Muscle of arm (tissue), 12 donors: Measurements from ENCODE around the gene ERBB2. TPM values are rescaled to one million over a fixed set of nuclear protein-coding genes. Genes with fewer than 3 reads are reported as not detected.
"Not testable (repeated sequence)": the region's sequence is repeated elsewhere in the genome, so short reads cannot be mapped to it uniquely, and the experiment has no call there.

Experiments
- DNase-seq: peaks from one replicate; pipeline ENCODE4 v3.0.0-alpha.2; 2013
- polyA plus RNA-seq, 12 donors: library from polyadenylated mRNA; unstranded; fragments of 120-200 nt; gene quantifications; one replicate each; pipeline ENCODE4 v1.2.1, GENCODE V29; 2013; ENCODE audit not compliant: insufficient read length in 12 of 12

ERBB2 gene
- polyA plus RNA-seq, 12 donors, result 104 to 148 (median 128) TPM; not detected in 1

DNA sequence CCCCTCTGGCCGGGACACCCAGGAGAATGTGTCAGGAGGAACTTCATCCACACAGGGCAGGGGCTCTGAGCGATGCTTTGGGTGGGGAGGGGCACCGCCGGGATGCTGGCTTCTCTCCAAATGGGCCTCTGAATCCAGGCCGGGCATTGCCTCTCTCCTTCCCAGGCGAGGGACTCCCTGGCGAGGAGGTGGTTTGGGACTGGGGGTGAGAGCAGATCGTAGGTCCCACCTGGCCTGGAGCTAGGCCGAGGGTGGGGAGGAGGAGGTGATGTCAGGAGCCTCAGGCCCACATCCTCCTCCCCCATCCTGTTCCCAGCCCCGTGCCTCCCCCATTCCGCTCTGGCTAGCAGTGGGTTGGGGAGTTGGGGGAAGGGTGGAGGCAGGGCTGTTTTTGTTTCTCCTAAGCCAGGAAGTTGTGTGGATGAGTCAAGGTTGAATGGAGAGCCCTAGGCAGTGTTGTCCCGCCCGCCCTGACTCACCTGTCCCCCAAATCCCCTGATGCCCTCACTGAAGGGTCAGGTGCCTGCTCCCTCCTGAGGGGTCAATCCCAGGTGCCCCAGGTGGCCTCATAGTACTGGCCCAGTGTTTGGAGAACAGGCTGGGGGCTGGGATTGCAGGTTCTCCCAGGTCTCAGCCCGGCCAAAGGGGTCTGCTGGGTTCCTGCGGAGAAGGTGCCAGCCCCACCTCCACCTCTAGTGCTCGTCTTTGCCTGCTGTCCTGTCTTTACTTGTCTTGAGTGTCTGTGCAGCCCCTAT, 40.7 kb downstream of the ERBB2 start:
- no peak for DNase-seq

DNA sequence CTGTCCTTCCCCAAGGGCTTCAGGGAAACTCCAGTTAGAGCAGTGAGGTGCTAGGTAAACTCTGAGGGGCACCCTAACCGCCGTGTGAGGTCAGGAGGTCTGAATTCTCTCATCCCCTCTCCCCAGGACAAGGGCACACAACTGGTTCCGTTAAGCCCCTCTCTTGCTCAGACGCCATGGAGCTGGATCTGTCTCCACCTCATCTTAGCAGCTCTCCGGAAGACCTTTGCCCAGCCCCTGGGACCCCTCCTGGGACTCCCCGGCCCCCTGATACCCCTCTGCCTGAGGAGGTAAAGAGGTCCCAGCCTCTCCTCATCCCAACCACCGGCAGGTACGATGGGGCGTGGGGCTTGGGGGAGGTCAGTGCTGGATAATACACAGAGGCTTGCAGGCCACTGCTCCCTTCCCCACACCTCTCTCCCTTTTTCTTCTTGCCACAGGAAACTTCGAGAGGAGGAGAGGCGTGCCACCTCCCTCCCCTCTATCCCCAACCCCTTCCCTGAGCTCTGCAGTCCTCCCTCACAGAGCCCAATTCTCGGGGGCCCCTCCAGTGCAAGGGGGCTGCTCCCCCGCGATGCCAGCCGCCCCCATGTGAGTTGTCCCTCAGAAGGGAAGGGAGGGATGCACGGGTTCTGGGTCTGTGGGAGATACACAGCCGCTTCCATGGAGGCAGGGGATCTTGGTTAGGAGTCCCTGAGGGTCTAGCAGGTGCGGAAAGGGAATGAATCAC, 42.4 kb downstream of the ERBB2 start:
- DNase-seq, result no peak

GRCh38 chr17:39742856-39743436, 43.1 kb downstream of the ERBB2 start:
- no peak for DNase-seq

DNA sequence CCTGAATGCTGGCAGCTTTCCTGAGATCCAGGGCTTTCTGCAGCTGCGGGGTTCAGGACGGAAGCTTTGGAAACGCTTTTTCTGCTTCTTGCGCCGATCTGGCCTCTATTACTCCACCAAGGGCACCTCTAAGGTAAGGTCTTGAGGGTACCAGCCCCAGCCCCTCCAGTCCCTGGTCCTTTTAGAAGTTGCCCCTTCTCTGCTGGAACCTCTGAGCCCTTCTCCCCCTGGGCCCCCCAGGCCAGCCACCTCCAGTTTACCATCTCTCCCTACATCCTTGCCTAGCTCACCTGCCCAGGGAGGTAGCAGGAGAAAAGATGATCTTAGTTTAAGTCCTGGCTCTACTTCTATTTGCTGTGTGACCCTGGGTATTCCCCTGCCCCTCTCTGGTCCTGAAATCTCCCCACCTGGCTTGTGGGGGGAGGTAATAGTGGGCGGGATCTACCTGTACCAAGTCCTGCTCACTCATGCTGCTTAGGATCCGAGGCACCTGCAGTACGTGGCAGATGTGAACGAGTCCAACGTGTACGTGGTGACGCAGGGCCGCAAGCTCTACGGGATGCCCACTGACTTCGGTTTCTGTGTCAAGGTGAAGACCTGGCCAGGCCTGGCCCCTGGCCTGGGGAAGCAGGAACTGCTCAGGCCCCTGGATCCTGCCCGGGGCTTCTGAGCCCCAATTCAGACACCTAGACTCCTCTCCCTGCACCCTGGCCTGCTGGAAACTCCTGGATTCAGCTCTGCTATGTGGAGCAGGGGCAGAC, 44.4 kb downstream of the ERBB2 start:
- no peak for DNase-seq

DNA sequence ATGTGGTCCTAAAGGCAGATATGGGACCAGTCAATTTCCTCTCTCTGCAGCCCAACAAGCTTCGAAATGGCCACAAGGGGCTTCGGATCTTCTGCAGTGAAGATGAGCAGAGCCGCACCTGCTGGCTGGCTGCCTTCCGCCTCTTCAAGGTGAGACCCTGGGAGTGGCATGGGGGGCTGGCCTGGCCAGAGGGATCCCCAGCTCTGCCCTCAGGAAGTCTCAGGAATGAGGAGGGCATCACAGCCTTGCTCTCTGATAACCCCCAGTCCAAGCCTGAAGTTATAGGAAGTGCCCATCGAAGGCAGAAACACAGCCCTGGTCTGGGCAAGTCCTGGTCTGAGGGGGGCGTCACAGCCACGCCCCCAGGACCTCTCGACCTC, 45.0 kb downstream of the ERBB2 start:
- no peak for DNase-seq

- no peak for DNase-seq
Observed at GRCh38 chr17:39745335-39746144, 45.7 kb downstream of the ERBB2 start.

DNA sequence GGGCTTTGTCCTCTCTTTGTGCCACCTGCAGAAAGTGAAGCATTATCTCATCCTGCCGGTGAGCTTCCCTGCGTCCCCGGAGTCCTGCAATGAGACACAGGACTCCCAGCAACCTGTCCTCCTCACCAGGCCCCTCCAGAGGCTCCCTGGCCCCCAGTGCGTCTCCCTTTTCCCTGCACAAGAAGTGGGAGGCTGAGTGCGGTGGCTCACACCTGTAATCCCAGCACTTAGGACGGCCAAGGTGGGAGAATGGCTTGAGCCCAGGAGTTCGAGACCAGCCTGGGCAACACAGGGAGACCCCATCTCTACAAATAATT, 46.2 kb downstream of the ERBB2 start:
- no peak for DNase-seq

DNA sequence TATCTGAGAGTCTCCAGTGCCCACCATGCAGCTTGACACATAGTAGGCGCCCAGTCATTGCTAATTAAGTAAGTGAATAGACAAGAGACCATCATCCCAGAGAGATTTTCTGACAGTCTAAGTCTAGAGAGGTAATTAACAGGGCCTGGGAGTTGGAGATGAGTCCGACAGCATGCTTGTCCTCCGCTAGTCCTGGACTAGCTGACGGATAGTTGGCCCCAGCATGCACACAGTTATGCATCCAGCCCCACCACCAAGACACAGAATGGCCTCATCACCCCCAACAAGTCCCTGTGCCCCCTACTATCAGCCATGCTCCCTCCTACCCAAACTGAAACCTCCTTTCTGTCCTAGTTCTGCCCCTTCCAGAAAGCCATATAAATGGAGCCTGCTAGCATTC, 47.9 kb downstream of the ERBB2 start:
- DNase-seq, result no peak

- not testable (repeated sequence) for DNase-seq
Observed at GRCh38 chr17:39748444-39749034, 48.7 kb downstream of the ERBB2 start.

GRCh38 chr17:39750131-39751015, 50.5 kb downstream of the ERBB2 start:
- no peak for DNase-seq

DNA sequence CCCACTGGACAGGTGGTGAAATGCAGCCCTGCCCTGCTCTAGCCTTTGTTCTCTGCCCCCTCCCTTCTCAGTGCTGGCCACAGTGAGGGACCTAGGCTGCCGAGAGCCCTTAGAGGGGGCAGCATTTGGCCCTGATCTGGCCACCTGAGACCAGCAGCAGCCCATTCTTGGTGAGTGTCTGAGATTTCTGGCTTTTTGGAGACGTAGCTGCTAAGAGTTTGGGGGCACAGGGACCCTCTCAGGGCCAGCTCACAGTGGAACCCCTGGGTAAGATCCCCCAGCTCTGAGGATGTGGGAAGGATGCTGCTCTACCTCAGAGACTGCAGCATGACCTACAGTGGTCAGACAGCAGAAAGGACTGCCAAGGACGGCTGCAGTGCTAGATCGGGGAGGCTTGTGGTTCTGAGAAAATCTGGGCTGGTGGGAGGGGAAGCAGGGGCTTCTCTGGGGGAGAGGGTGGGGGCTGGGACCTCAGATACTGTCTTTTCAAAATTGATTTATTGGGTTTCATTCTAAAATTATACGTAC, 51.2 kb downstream of the ERBB2 start:
- no peak for DNase-seq

GRCh38 chr17:39751637-39752036, 51.8 kb downstream of the ERBB2 start:
- no peak for DNase-seq

GRCh38 chr17:39752241-39752881, 52.5 kb downstream of the ERBB2 start:
- no peak for DNase-seq

DNA sequence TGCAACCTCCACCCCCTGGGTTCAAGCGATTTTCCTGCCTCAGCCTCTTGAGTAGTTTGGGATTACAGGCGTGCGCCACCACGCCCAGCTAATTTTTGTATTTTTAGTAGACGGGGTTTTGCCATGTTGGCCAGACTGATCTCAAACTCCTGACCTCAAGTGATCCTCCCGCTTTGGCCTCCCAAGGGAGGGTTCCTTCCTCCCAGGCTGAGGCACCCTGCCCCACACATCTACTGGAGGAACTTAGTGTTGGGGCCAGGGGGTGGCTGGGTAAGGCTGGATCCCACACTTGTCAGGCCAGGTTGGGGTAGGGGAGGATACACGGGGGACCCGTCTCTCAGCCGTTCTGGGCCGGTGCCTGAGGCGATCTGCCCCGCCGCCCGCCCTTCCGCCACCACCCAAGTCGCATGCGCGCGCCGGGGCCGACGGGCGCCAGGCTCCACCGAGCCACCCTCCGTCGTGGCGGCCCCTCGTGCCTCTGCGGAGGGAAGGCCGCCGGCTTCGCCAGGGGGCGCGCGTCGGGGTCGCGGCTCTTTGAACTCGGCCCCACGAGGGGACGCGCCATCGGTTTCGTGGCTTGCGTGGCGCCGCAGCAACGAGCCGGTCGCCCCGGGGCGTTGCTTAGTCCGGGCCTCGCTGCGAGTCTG, 53.8 kb downstream of the ERBB2 start:
- DNase-seq, result no peak

DNA sequence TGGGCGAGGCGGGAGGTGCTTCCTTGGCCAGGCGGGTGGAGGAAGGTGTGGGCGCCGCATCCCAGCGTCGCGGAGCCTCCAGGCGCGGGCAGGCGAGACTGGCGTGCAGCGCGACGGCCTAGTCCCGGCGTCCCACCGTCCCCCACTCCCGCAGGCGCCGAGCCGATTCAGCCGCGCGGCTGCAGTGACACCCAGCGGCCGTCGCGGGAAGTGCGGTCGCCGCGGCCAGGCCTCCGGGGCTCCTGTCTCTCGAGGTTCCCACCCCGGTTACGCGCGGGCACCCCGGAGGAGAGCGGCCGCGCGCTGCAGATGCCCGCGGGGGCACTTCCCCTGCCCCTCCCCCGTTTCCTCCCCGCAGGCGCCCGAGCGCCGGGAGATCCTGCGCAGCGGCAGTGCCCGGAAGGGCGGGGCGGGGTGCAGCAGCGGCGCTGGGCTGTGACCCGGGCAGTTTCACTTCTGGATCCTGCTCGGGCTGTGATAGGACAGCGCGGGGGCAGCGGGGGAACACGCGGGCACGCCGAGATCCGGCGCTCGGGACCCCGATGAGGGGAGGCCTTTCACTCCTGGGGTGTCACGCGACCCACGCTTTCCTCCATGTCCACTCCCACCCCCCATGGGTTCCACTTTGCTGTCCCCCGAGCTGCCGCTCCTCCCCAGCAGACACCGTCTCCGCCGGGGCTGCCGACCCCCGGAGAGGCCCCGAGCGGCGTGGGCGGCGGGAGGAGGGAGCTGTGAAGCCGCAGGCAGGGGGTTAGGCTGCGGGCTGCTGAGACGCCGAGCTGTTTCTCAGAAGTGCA, 54.5 kb downstream of the ERBB2 start:
- peak; percentile 82 for DNase-seq

- no peak for DNase-seq
Observed at GRCh38 chr17:39754958-39755553, 55.2 kb downstream of the ERBB2 start.

GRCh38 chr17:39755554-39756379, 55.9 kb downstream of the ERBB2 start:
- DNase-seq, result no peak
